Nucleus accumbens (tissue), 56 donors: ENCODE data around the gene ICE2.
A peak's percentile ranks its signal among the peaks of the same experiment; 100 is the strongest.

Experiments
- DNase-seq, 56 donors: peaks; one replicate each; lab custom pipeline; 2025; lab: John Stamatoyannopoulos, UW

The ICE2 gene

DNA sequence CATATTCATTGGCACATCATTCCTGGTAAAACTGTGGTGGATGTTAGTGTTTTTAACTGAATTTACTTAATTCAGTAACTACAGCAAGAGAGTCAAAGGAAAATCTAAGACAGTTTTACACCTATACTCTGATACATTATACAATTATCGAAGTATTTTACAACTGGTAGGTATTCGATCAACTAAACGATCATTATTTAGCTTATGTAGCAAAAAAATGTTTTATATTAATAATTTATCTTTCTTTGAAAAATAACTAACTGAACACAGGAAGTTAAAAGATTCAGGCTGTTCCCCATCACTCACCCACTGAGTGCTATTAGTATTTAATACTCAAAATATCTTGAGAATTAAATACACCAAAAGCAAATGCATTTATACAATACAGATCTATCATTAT, 21.0 kb downstream of the ICE2 start:
- DNase-seq, result no peak

DNA sequence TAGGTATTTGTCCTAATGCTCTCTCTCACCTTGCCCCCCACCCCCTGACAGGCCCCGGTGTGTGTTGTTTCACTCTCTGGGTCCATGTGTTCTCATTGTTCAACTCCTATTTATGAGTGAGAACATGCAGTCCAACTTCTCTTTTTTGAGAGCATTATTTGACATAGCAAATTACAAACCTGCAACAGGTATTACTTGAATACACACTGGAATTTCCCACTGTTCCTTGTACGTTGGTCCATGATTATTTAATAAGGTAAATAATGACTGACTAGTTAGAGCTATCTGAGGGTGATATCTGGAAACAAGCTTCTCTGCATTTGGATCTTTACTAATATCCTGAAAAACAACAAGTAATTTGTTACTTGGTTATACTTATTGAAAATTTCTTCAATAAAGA, 24.1 kb downstream of the ICE2 start:
- DNase-seq, result no peak

DNA sequence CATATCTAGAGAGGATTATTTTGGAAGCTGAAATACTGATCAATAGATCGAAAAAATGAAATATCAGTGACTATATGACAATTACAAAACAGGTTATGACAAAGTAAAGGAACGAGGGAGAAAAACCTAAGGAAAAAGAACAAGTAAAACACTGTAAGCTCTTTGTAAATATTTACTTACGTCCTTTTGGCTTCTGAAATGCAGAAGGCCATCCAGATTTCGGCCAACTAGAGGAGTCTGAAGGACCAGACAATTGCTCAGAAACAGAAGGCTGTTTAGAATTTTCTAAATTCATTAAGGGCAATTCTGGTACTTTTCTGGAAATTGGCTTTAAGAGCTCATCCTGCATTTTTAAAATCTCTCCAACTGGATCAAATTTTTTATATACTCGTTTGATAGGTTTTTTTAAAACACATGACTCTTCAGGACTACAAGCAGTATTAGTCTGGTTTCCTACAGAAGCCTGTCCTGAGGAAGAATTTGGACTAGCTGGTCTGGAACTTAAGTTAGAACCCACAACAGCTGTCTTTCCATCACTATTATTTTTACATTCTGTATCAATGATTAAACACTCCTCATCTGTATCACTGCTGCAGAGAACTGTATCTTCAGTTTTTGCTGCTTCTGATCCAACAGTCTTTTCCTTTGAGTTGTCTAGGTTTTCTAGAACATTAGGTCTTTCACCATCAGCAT, 30.1 kb downstream of the ICE2 start:
- no peak for DNase-seq

DNA sequence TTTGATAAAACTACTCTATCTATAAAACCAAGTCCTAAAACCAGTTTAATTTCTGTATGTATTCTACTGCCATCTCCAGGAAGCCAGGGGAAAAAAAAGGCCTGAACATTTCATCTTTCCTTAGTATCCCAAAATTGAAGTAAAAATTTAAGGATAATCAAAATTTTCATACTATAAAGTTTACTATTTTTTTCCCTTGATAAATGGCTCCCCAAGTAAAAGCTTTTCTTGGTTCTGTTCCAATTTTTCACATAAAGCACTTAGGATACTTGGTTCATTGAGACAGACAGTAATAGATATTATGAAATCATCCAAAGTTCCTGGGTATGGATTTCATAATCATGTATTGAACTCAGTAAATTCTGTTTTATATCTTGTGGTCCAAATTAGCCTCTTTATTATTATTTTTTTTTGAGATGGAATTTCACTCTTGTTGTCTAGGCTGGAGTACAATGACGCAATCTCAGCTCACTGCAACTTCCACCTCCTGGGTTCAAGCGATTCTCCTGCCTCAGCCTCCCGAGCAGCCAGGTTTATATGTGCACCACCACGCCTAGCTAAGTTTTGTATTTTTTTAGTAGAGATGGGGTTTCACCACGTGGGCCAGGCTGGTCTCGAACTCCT, 34.5 kb downstream of the ICE2 start:
- DNase-seq, result no peak

DNA sequence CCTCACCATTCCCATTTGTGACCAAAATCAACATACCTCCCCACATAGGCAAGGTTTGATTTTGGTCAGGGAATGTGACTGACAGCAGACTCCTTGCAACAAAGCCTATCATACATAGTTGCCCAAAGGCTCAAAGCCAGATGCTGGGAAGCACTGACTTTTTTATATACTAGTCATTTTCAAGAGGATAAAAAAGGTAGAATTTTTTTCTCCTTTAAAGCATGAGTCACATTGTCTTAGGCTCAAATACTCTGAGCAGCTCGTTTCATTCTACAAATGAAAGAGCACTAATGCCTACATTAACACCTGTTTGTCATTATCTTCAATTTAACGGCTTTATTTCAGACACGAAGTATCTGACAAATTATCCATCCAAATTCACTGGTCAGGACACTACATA, 36.2 kb downstream of the ICE2 start:
- DNase-seq, result no peak

DNA sequence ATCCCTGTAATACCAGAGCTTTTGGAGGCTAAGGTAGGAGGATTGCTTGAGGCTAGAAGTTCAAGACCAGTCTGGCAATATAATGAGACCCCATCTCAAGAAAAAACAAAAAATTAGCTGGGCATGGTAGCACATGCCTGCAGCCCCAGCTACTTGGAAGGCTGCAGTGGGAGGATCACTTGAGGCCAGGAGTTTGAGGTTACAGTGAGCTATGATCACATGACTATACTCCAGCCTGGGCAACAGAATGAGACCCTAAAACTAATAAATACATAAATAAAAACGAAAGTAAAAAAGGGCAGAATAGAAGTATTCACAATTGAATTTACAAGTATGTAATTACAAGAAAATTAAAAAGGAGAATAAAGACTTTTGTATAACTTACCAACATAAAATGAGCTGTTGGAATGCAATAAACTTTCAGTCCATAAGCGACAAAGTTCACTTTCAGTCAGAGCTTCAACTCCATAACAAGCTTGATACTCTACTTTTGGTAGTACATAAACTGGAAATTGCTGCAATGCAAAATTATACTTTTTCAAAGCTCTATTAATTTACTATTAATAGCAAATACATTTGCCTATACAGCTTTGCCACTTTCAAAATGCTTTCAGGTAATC, 36.8 kb downstream of the ICE2 start:
- no peak for DNase-seq

DNA sequence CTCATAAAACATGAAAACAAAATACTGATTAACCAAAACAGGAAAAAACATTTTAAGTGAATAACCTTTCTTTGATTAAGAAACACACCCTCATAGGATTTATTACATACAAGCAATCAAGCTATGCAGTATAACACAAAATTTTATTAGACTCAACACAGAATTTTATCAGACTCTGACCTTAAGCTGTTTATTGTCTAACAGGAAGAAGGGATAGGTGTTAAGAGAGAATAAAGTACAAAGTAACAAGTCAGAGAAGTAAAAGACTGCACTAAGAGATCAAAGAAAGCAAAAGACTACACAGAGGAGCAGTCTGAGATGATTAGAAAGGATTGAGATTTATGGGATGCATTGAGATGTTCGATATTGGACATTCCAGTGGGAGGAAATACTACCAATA, 37.6 kb downstream of the ICE2 start:
- DNase-seq, result no peak

DNA sequence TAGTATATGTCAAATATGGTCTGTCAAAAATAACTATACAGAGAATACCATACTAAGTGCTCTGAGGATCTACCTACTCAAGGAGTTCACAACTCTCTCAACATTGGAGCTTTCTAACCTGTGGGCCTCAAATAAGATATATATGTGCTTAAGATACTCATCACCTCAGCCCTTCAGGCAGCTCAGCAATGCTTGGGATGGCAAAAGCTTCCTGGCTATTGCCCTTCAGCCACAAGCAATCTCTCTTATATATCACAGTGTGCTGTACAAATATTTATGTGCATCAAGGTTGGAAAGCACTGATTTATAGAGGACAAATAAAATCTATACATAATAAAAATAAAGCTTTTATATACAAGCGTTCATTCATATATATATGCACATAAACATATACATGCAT, 40.3 kb downstream of the ICE2 start:
- no peak for DNase-seq

DNA sequence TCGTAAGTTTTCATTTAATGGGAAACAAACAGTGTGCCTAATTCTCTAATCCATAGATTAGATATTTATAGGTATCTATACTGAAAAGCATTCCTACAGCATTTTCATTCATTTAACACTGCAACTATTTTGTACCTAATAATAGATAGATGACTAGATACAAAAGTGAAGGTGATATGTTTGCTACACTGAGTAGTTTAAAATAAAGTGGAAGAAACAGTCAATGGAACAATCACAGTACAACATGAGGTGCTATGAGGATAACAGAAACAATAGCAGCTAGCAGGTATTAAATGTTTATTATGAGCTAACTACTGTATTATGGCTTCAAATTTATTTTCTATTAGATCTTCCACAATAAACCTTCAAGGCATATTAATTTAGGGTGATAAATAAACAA, 50.0 kb downstream of the ICE2 start:
- DNase-seq, result no peak

DNA sequence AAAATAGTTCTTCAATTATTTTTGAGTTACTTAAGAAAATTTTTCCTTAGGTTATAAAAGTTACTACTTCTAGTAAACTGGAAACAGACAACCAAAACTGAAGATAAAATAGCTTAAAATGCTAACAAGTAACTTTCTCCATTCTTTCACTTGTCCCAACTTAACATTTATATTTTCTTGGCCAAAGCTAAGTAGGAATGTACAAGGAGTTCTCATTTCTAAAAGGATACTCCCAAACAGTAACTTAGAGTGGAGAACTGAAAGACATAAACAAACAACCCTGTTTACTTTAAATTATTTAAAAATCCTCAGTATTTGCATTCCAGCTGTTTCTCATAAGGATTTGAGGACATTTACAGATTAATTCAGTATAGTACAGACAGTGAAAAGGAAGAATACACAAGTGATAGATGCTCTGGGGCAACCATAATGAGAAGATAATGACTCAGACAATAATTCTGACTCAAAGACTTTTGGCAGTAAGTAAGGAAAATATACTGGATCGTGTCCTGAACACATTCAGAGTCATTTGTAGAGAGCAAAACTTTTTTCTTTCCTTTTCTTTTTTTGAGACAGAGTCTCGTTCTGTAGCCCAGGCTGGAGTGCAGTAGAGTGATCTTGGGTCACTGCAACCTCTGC, 52.0 kb downstream of the ICE2 start:
- no peak for DNase-seq

DNA sequence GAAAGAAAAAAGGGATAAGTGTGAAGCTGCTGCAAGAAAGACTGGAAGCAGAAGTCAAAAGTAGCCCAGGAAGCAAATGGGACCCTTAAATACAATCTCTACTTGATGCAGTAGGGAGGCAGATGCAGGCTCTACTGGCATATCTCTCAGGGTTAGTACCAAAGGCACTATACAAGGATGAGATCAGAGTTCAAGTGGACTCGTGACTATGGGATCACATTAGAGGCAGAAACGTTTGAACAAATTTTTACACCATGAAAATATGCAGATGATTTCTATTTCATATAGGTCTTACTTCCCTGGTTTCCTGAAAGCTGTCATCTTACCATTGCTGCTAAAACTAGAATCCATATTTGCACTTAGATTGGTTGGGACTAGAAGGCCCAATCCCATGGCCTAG, 53.5 kb downstream of the ICE2 start:
- no peak for DNase-seq

DNA sequence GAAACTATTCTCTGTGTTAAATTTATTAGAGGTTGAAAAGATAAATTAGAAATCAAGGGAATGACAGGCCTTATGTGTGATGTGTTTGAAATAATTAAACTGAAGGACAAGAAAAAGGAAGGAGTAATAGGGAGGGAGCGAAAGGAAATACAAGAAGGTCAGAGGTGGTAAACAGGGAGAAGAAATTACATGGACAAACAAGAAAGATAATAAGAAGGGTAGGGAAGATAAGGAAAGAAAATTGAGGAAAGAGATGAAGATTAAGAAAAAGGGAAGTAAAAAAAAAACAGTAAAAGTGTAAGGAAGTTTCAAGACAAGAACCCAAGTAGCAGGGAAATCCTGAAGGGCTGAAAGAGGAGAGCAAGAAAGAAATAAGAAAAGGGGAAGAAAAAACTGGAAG, 54.9 kb downstream of the ICE2 start:
- no peak for DNase-seq

DNA sequence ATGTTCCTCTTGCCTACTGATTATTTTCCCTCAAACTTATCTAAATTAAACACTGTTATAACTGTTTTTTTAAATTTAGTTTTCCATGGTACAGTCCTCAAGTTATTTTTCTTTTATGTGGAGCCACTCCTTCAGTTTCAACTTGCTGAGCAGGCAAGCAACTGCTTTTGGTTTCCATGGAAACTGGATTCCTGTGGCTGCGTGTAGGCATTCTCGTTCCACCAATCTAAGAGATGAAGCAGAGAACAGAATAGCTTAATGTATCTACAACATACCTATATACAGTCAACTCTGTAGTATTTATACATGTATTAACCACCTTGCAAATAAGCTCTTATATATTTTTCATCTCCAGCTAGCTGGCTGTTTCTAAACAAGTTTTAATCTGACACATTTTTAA, 55.4 kb downstream of the ICE2 start:
- DNase-seq, result peak in 14 of 56 donors; percentile 6 to 47 (median 17)

DNA sequence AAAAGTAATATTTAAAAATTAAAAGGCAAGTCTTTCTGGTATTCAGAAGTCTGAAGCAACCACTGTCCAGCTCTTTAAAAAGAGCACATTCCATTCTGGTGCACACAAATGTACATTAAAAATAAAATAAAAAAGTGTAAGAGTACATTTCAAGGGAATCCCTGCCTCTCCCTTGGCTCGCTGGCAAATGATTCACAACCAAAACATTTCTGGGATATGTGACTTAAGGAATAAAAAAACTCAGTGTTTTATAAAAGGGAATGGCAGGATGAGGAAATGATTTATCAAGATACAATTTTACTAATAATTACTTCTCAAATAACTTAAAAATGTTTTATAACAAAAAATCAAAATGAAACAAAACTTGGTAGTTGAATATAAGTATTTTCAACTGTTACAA, 57.4 kb downstream of the ICE2 start:
- DNase-seq, result no peak

DNA sequence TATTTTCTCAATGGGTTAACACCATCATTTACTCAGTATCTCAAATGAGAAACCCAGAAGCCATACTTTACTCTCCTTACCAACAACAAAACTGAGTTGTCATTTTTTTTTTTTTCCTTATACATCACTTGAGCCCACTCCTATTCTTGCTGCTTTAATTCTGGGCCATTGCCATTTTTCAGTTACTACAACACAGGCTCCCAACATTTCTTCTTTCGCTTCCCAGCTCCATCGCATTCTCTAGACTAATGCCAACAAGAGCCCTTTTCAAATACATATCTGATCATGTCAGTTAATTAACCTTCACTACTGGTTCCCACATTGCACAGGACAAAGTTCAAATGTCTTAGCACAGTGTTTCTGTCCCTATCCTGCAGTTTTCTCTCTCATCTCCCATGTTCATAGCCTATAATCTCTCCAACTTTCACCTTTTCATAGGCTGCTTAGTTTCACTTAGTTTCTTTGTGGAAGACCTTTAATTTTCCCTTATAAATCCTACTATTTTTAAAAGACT, 58.7 kb downstream of the ICE2 start:
- DNase-seq, result no peak

DNA sequence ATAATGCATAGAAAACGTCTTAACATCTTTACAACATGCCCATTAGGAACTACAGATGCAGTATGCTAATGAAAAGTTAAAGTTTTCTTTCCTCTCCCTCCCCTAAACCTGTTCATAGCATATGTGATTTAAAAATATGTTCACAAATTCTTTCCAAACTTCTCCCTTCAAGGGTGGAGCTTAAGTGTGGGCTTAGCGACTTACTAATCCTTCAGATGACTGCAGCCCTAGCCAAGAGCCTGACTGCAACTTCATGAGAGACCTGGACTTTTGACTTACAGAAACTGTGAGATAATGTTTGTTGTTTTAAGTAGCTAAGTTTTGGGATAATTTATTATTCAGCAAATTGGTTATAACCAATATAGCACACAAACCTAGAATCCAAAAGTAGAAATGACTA, 59.2 kb downstream of the ICE2 start:
- DNase-seq, result no peak

DNA sequence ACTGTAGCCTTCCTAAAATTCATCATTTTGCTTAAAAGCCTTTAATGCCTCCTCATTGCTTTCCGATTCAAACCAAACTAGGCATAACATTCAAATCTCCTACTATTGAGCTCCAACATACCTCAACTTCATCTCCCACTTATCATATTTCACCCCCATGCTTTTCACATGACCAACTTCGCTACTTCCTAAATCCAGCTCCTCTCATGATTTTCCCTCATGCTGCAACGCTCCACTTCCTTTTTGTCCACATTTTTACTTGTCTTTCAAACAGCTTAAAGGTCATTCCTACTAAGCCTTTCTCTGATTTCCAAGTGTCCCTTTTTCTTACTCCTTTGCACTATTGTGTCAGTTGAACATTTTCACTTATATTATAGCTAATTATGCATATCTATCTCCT, 60.8 kb downstream of the ICE2 start:
- DNase-seq, result no peak

DNA sequence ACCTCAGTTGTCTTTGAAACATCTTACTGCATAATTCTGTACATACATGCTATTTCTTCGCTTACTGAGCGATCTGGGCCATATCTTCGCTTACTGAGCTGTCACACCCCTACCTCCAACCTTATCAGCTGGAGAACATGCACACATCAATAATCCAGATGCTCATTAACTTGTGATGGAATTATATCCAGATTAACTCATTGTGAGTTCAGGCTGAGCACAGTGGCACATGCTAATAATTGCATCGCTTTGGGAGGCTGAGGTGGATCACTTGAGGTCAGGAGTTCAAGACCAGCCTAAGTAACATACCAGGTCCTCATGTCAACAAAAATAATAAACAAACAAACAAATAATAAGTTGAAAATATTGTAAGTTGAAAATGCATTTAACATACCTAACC, 61.8 kb downstream of the ICE2 start:
- no peak for DNase-seq

DNA sequence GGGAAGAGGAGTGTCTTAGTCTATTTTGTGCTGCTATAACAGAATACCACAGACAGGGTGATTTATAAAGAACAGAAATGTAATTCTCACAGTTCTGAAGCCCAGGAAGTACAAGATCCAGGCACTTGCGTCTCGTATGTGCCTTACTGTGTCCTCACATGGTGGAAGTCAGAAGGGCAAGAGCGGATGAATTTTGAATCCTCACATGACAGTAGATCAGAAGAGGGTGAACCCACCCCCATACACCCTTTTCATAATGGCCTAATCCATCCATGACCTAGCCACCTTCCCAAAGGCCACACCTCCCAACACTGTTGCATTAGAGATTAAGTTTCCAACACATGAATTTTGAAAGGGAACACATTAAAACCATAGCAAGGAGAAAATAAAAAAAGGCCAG, 62.5 kb downstream of the ICE2 start:
- no peak for DNase-seq

DNA sequence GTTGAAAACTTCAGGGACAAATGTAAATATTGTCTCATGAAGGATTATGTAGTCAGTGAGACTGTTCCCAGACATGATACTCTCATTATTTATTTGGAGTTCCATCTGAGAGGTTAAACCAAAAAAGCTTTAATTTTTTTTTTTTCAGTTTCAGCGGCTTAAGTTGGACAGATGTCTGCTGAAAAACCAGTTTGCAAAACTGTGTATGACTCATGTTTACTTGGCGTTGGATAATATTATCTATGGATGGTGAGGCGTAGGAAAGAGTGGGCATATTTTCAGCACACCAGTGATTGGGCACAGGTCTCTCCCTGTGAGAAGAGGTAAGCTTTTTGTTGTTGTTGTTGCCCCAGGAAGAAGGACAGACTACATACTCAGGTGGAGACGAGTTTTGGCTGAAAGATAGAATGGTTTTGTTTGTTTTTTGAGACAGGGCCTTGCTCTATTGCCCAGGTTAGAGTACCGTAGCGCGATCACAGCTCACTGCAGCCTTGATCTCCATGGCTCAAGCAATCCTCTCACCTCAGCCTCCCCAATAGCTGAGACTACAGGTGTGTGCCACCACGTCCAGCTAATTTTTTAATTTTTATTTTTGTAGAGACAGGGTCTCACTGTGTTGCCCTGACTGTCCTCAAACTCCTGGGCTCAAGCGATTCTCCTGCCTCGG, 64.8 kb downstream of the ICE2 start:
- DNase-seq, result no peak

DNA sequence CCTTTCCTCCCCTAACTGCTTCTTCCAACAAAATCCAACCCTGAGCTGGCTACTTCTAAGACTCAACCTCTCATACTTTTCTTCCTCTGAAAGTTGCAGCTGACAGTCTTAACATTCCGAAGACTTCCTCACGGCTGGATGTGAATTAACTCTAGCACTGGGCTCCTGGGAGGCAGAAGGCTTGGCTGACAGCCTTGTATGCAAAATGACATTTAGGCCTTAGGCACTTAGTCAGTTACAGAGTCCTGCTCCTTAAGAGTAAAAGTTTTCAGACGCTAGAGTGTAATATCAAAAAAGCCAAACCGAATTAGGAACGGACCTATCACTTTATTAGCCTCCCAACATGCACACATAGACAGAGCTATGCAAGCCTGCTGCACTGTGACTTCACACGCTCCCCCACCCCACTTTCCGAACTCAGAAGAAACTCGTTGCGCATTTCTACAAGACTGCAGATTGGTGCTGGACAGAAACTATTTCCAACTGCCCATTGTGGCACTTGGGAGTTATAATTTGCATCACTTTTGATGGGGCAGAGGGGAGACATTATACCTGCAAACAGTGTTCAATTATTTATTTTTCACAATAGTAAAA, 65.6 kb downstream of the ICE2 start:
- DNase-seq, result no peak
